Measurements from ENCODE around the gene PTPRH.
"Not testable (repeated sequence)": the region's sequence is repeated elsewhere in the genome, so short reads cannot be mapped to it uniquely, and the experiment has no call there.

Gene PTPRH

GRCh38 chr19:55186080-55186479 is 23.2 kb downstream of the PTPRH start:
- DNase-seq (ENCODE audit: low spot score): no peak

GRCh38 chr19:55181740-55182139 is 27.6 kb downstream of the PTPRH start:
- no peak for DNase-seq (ENCODE audit: low spot score)

GRCh38 chr19:55179606-55180484 is 29.5 kb downstream of the PTPRH start, which contains the start of gene SYT5:
TSS of gene SYT5 (minus strand) at chr19:55180289. CDS start at chr19:55179041, 1,248 bp downstream.
- DNase-seq (ENCODE audit: low spot score): peak; percentile 79

- peak; percentile 79 for DNase-seq (ENCODE audit: low spot score)
Observed at GRCh38 chr19:55178781-55179599, 30.3 kb downstream of the PTPRH start.

- no peak for DNase-seq (ENCODE audit: low spot score)
Observed at GRCh38 chr19:55176076-55176475, 33.2 kb downstream of the PTPRH start.

GRCh38 chr19:55175117-55175867 is 34.0 kb downstream of the PTPRH start:
- no peak for DNase-seq (ENCODE audit: low spot score)

GRCh38 chr19:55174425-55175116 is 34.7 kb downstream of the PTPRH start:
- no peak for DNase-seq (ENCODE audit: low spot score)

GRCh38 chr19:55173714-55174409 is 35.4 kb downstream of the PTPRH start:
- DNase-seq (ENCODE audit: low spot score): peak; percentile 94

- DNase-seq (ENCODE audit: low spot score): no peak
Observed at GRCh38 chr19:55173186-55173713, 36.1 kb downstream of the PTPRH start.

- DNase-seq (ENCODE audit: low spot score): peak; percentile 71
Observed at GRCh38 chr19:55172741-55173140, 36.6 kb downstream of the PTPRH start.

- not testable (repeated sequence) for DNase-seq (ENCODE audit: low spot score)
Observed at GRCh38 chr19:55172318-55172717, 37.0 kb downstream of the PTPRH start.

- DNase-seq (ENCODE audit: low spot score): no peak
Observed at GRCh38 chr19:55171440-55171839, 37.9 kb downstream of the PTPRH start.

- no peak for DNase-seq (ENCODE audit: low spot score)
Observed at GRCh38 chr19:55169136-55169535, 40.2 kb downstream of the PTPRH start.

GRCh38 chr19:55166530-55167268 is 42.6 kb downstream of the PTPRH start, which contains the start of gene DNAAF3:
TSS of gene DNAAF3 (minus strand) at chr19:55166613. CDS start at chr19:55166413, 200 bp downstream.
- DNase-seq (ENCODE audit: low spot score): peak; percentile 100

- peak; percentile 81 for DNase-seq (ENCODE audit: low spot score)
Observed at GRCh38 chr19:55165952-55166529, 43.3 kb downstream of the PTPRH start.

- no peak for DNase-seq (ENCODE audit: low spot score)
Observed at GRCh38 chr19:55161571-55162322, 47.6 kb downstream of the PTPRH start.

GRCh38 chr19:55160986-55161365 is 48.3 kb downstream of the PTPRH start:
- DNase-seq (ENCODE audit: low spot score): no peak

GRCh38 chr19:55160128-55160985 is 48.9 kb downstream of the PTPRH start:
- peak; percentile 96 for DNase-seq (ENCODE audit: low spot score)
